HepG2 (cell line): ENCODE results near the gene RGS7. TPM values are rescaled to one million over a fixed set of nuclear protein-coding genes. Genes with fewer than 3 reads are reported as not detected.

Source experiments
- ATAC-seq: fragments of 200-7000 bp; cut with Tn5 transposase; 3 replicates; pipeline ENCODE4 v1.9.1; 2020; ENCODE audit warnings: mild to moderate bottlenecking, moderate library complexity
- BruUV-seq: library from RNA; stranded (reverse); fragments of 400-500 nt; replicated peaks from 2 replicates; lab custom pipeline; 2021; lab: Mats Ljungman, UMichigan
- CTCF ChIA-PET: fragments of 300-600 bp; formaldehyde crosslinking; extraction: SDS; loops from one replicate; lab custom pipeline; 2021; ENCODE audit warnings: low total read pairs, inconsistent platforms, low intra/inter-chr PET ratio; lab: Yijun Ruan, JAX
- POLR2A ChIA-PET: fragments of 350-600 bp; sonication (Branson Sonifier 250); formaldehyde crosslinking; loops from one replicate; lab custom pipeline; 2020; ENCODE audit warnings: antibody characterized with exemption, inconsistent platforms; lab: Yijun Ruan, JAX
- DNase-seq: peaks from one replicate; pipeline ENCODE4 v3.0.0-alpha.2; 2015; ENCODE audit warnings: low spot score
- FAIRE-seq: peaks from 3 replicates; lab custom pipeline; 2011; peaks lifted over from hg19 to GRCh38; lab: Jason Lieb, UNC
- H2AFZ ChIP-seq: one replicate; pipeline ENCODE4 v1.6.1; 2011; ENCODE audit warnings: low read length, inconsistent platforms
- H3K27ac ChIP-seq: fragments of 300-600 bp; 3 replicates; pipeline ENCODE4 v1.8.0; 2011; ENCODE audit warnings: mixed run types, mild to moderate bottlenecking, mixed read lengths, low read length, inconsistent platforms; ENCODE audit not compliant: insufficient read depth; ENCODE audit errors: extremely low read length
- H3K27me3 ChIP-seq, 2 experiments: fragments of 200-600 bp in 1 of 2; 2 replicates in 1 of 2; 3 replicates in 1 of 2; pipeline versions ENCODE4 v1.6.0 to v1.8.0; 2011; ENCODE audit warnings: low read length in 2 of 2, mild to moderate bottlenecking in 2 of 2, moderate library complexity in 2 of 2, inconsistent platforms in 1 of 2; ENCODE audit not compliant: insufficient read depth in 2 of 2, control insufficient read depth in 1 of 2
- H3K36me3 ChIP-seq, 2 experiments: fragments of 200-600 bp in 1 of 2; replicated peaks in 1 of 2; 2 replicates in 1 of 2; 3 replicates in 1 of 2; pipeline versions ENCODE4 v1.5.1 to v1.8.0; 2011; ENCODE audit warnings: low read length in 2 of 2, inconsistent platforms in 1 of 2; ENCODE audit not compliant: insufficient read depth in 2 of 2, control insufficient read depth in 1 of 2
- H3K4me1 ChIP-seq: 2 replicates; pipeline ENCODE4 v1.5.1; 2012; ENCODE audit warnings: low read length, inconsistent platforms; ENCODE audit not compliant: insufficient read depth
- H3K4me2 ChIP-seq: 2 replicates; pipeline ENCODE4 v1.6.0; 2011; ENCODE audit warnings: low read depth, low read length, inconsistent platforms
- H3K4me3 ChIP-seq, 3 experiments: fragments of 200-600 bp in 1 of 3; sonication (generic), shearing (Covaris generic) in 1 of 3; replicated peaks in 1 of 3; 2 replicates each; pipeline ENCODE4 v1.5.1; 2011 to 2016; ENCODE audit warnings: low read length in 3 of 3, inconsistent platforms in 2 of 3, low read depth in 2 of 3, mild to moderate bottlenecking in 2 of 3, control low read depth in 1 of 3, mixed read lengths in 1 of 3; ENCODE audit not compliant: insufficient read depth in 1 of 3
- H3K79me2 ChIP-seq: one replicate; pipeline ENCODE4 v1.6.1; 2011; ENCODE audit warnings: low read length, inconsistent platforms; ENCODE audit not compliant: insufficient read depth
- H3K9ac ChIP-seq: 2 replicates; pipeline ENCODE4 v1.6.0; 2011; ENCODE audit warnings: mild to moderate bottlenecking, low read depth, low read length, inconsistent platforms; ENCODE audit not compliant: insufficient read depth
- H3K9me3 ChIP-seq: 2 replicates; pipeline ENCODE4 v1.5.1; 2012; ENCODE audit warnings: mild to moderate bottlenecking, low read length
- H4K20me1 ChIP-seq: 2 replicates; pipeline ENCODE4 v1.6.0; 2011; ENCODE audit warnings: inconsistent platforms, mild to moderate bottlenecking, low read length, moderate library complexity; ENCODE audit not compliant: insufficient read depth
- KLF12 ChIP-seq: sonication (generic); formaldehyde crosslinking; IDR thresholded peaks from 2 replicates; pipeline ENCODE4 v1.4.0; 2020; ENCODE audit warnings: missing genetic modification reagents, borderline replicate concordance
- KLF16 ChIP-seq, 2 experiments: sonication (generic) in 1 of 2; formaldehyde crosslinking in 1 of 2; IDR thresholded peaks; 2 replicates each; pipeline versions ENCODE4 v1.6.1 to v1.8.0; 2016 to 2023; ENCODE audit warnings: missing genetic modification reagents in 2 of 2, missing compliant biosample characterization in 1 of 2
- NONO ChIP-seq, 2 experiments: fragments of 450-650 bp in 1 of 2; sonication (generic) in 1 of 2; formaldehyde crosslinking in 1 of 2; IDR thresholded peaks in 1 of 2; conservative IDR thresholded peaks in 1 of 2; 2 replicates each; pipeline versions ENCODE4 v1.6.1 to v1.8.0; 2017 to 2022; ENCODE audit warnings: mild to moderate bottlenecking in 1 of 2, missing genetic modification reagents in 1 of 2, moderate library complexity in 1 of 2
- STAG1 ChIP-seq: sonication (generic); formaldehyde crosslinking; IDR thresholded peaks from 2 replicates; pipeline ENCODE4 v1.4.0; 2020; ENCODE audit warnings: missing genetic modification reagents
- TCF7L2 ChIP-seq: IDR thresholded peaks from 2 replicates; pipeline ENCODE4 v1.6.1; 2011; ENCODE audit warnings: mild to moderate bottlenecking, low read depth, low read length, moderate library complexity
- WGBS: methylation state at CpG from one replicate; pipeline ENCODE4 v1.1.6; 2017; ENCODE audit warnings: low lambda C conversion rate; 5-methylcytosine and 5-hydroxymethylcytosine counted together
- in situ Hi-C: cut with HindIII; loops from 2 replicates; pipeline ENCODE4 v1.10.0; 2017; ENCODE audit warnings: low pct_unique_long_range_greater_than_20kb; ENCODE audit not compliant: extremely low pct_ligation_motif_present
- intact Hi-C: fragments of 100-400 bp; cut with micrococcal nuclease; formaldehyde crosslinking; loops from one replicate; pipeline ENCODE4 v1.10.0; 2022; ENCODE audit not compliant: unreplicated experiment
- polyA plus RNA-seq, 8 experiments: library from polyadenylated mRNA; depleted of rRNA in 3 of 8; stranded (reverse) in 7 of 8; unstranded in 1 of 8; fragments of >200 nt; fragmentation: Illumina TruSeq in 4 of 8; extraction: Trizol in 4 of 8; gene quantifications; 2 replicates each; pipeline versions ENCODE4 v1.2.1 to v1.2.3, GENCODE V29; 2011 to 2016; ENCODE audit warnings: low read depth in 4 of 8, missing spikeins in 1 of 8, mixed read lengths in 1 of 8; ENCODE audit not compliant: insufficient read depth in 1 of 8
- total RNA-seq, 5 experiments: library from RNA; depleted of rRNA; stranded (reverse); fragments of >200 nt; fragmentation: Illumina TruSeq; extraction: Trizol; gene quantifications; 2 replicates each; pipeline ENCODE4 v1.2.3, GENCODE V29; 2016; ENCODE audit warnings: low read depth in 1 of 5
- TF ChIP-seq, protein P1 (sequence below): sonication (generic); formaldehyde crosslinking; IDR thresholded peaks from 2 replicates; pipeline ENCODE4 v1.5.0; 2020; ENCODE audit warnings: mild to moderate bottlenecking, missing genetic modification reagents, moderate library complexity

RGS7 gene
- total and polyA plus RNA-seq, 2 of the 13 experiments (the other 11 are each of a cell fraction or from before 2014, with no cell fraction given), result not detected

DNA sequence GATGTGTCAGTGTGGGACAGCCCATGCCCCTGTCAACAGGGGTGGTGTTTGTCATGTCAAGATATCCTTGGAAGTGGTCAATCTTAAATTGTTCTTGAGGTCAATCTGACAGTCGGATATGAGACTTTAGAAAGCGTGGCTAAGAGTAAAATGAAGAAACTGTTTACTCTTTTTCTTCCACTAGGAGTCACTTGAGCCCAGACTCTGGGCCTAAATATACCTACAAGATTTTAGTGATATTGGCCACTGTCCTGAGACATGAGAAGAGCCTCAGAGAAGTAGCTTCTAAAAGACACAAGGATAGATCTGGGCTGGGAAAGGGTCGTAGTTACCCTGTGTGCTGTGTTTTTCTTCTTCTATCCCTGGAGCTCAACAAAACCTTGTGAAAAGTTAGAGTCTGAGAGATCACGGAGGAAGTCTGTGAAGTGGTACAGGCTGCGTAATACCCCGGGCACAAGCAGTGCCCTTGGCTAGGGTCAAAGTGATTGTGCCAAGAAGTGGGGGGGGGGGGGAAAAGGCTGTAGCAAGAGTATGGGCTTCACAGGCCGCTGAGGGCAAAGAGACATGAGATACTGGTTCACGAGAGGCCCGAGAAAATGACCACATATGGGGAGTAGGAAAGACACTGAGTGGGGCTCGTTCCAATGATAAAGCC lies 389.8 kb downstream of the RGS7 start:
- no peak overlapping the region for H3K9ac ChIP-seq
- peak; percentile 3 for DNase-seq
- no peak for TF ChIP-seq KLF12 (CRISPR knock-in tag)
- TF ChIP-seq STAG1, result peak; percentile 54
- no peak for TF ChIP-seq TCF7L2
- TF ChIP-seq, protein P1, sequence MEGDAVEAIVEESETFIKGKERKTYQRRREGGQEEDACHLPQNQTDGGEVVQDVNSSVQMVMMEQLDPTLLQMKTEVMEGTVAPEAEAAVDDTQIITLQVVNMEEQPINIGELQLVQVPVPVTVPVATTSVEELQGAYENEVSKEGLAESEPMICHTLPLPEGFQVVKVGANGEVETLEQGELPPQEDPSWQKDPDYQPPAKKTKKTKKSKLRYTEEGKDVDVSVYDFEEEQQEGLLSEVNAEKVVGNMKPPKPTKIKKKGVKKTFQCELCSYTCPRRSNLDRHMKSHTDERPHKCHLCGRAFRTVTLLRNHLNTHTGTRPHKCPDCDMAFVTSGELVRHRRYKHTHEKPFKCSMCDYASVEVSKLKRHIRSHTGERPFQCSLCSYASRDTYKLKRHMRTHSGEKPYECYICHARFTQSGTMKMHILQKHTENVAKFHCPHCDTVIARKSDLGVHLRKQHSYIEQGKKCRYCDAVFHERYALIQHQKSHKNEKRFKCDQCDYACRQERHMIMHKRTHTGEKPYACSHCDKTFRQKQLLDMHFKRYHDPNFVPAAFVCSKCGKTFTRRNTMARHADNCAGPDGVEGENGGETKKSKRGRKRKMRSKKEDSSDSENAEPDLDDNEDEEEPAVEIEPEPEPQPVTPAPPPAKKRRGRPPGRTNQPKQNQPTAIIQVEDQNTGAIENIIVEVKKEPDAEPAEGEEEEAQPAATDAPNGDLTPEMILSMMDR (CRISPR knock-in tag), result peak; percentile 17; the same call in 1 of the 2 replicates
- no peak for TF ChIP-seq NONO (IDR thresholded peaks at IDR 0.05)
- TF ChIP-seq NONO (CRISPR knock-in tag; conservative IDR thresholded peaks at IDR 0.05), result no peak
- TF ChIP-seq, all 625 proteins: peak for 2
- ATAC-seq, result peak; percentile 56
- Histone ChIP-seq H3K27me3 (no peaks in the 10 kb centered on the region), H2AFZ (no peak overlapping the region), H3K27ac (no peak overlapping the region), H3K36me3 (no peaks in the 10 kb centered on the region), H3K9me3 (no peaks in the 10 kb centered on the region), H3K79me2 (no peaks in the 10 kb centered on the region), H3K4me2 (no peak overlapping the region), H3K4me3 (no peak overlapping the region), H3K4me1 (no peaks in the 10 kb centered on the region), H4K20me1 (no peaks in the 10 kb centered on the region)
- no peak for FAIRE-seq
- intact Hi-C loops (no loop called here), in situ Hi-C loops (no loop called here)
- ChIA-PET CTCF (no interaction called here), POLR2A (no interaction called here)
- 28% methylated on average over 10 of the region's 10 CpGs for WGBS
- BruUV-seq, result no TSS peak

DNA sequence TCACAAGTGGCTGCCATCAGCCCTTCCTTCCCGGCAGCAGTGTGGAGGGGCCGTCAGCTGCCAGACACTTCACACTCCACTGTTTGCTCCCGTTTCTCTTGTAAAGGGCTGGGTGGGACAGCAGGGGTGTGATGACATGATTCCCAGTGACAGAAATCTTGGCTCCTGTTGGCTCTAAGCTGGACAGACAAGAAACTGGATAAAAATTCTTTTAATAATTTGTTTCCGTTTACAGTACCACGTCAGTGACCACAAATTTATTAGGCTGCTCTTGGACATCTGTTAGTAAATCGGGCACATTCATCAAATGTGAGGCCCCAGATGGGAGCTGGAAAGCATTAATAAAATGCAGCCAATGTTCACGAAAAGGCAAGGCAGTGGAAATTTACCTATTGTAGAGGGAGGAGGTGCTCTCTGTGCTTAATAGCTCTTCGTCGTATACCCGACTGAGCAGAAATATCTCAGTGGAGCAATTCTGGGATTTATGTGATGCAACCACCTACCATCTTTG lies 391.4 kb downstream of the RGS7 start:
- no peak for FAIRE-seq
- Histone ChIP-seq H3K36me3 (no peaks in the 10 kb centered on the region), H3K4me2 (no peak overlapping the region), H3K27ac (no peak overlapping the region), H3K4me1 (no peaks in the 10 kb centered on the region), H4K20me1 (no peaks in the 10 kb centered on the region), H3K9me3 (no peaks in the 10 kb centered on the region), H3K79me2 (no peaks in the 10 kb centered on the region), H3K9ac (no peak overlapping the region), H2AFZ (no peak overlapping the region), H3K4me3 (no peak overlapping the region), H3K27me3 (no peaks in the 10 kb centered on the region)
- CTCF ChIA-PET, result no interaction called here
- POLR2A ChIA-PET, result no interaction called here
- intact Hi-C loops (no loop called here), in situ Hi-C loops (no loop called here)
- BruUV-seq, result no TSS peak
- no peak for TF ChIP-seq KLF16 (CRISPR knock-in tag; IDR thresholded peaks at IDR 0.05)
- 3% methylated on average over 10 of the region's 10 CpGs for WGBS
- ATAC-seq, result no peak
- DNase-seq, result no peak
